Measurements from ENCODE around the gene MEX3A.

MEX3A gene

DNA sequence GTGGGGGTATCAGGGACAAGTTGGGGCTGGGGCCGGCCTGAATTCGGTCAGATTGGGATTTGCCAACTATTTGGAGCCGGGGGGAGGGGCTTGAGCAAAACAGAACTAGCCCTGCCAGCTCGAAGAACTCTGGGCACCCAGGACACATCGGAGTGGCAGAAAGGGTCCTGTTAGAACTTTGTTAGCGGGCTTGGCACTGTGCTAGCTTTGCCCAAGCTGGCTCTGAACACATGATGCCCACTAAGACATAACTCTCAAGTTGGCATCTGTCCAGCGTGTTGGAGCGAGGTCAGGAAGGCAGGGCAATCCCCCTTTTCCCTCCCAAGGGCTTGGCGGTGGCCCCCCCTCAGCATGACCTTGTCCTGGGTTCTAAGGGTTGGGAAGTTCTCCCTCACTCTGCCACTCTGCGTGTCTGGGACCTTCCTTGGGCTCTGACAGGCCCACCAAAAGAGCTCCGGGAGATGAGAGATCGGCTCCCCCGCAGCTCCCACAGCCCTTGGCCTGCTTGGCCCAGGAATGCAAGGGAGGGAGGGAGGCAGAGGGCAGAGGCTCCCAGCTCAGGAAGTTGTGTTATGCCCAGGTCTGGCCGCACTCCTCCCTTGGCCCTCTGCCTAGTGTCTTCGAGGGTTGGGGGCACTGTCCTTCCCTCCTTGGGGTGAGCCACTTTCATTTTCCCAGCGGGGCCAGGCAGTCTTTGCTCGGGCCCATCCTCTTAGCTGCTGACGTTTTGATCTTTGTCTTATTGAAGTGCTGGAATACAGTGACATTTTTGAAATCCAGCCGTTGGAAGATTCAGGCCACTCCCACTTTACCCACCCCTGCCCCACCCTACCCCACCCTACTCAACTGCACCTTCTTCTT lies 33.5 kb upstream of the MEX3A start:
- Histone ChIP-seq H3K9me2 (replicated peaks; ENCODE audit: low read depth, low read length) (no peaks in the 10 kb centered on the region), H3K4me1 (ENCODE audit: insufficient read depth, low read length, poor library complexity, severe bottlenecking) (peaks cover 9% of the 10 kb centered on the region), H3K4me3 (ENCODE audit: low read length, poor library complexity, severe bottlenecking) (no peak overlapping the region), H2AFZ (ENCODE audit: low read length) (no peak overlapping the region), H4K20me1 (ENCODE audit: insufficient read depth, low read length, poor library complexity, severe bottlenecking) (no peaks in the 10 kb centered on the region), H3K36me3 (ENCODE audit: insufficient read depth, low read length) (no peaks in the 10 kb centered on the region), H3K27me3 (ENCODE audit: insufficient read depth, low read length, poor library complexity, severe bottlenecking) (no peaks in the 10 kb centered on the region), H3K79me2 (ENCODE audit: insufficient read depth, low read length) (no peaks in the 10 kb centered on the region), H3K9ac (ENCODE audit: low read depth, low read length, poor library complexity, severe bottlenecking) (no peak overlapping the region), H3F3A (ENCODE audit: low read depth) (no peaks in the 10 kb centered on the region), H3K9me3 (ENCODE audit: insufficient read depth, low read depth, low read length) (no peaks in the 10 kb centered on the region), H3K4me2 (ENCODE audit: low read depth, low read length, poor library complexity, severe bottlenecking) (no peak overlapping the region)
- no peak for TF ChIP-seq EZH2phosphoT487 (IDR thresholded peaks at IDR 0.05; ENCODE audit: borderline replicate concordance)
- TF ChIP-seq, protein P1, sequence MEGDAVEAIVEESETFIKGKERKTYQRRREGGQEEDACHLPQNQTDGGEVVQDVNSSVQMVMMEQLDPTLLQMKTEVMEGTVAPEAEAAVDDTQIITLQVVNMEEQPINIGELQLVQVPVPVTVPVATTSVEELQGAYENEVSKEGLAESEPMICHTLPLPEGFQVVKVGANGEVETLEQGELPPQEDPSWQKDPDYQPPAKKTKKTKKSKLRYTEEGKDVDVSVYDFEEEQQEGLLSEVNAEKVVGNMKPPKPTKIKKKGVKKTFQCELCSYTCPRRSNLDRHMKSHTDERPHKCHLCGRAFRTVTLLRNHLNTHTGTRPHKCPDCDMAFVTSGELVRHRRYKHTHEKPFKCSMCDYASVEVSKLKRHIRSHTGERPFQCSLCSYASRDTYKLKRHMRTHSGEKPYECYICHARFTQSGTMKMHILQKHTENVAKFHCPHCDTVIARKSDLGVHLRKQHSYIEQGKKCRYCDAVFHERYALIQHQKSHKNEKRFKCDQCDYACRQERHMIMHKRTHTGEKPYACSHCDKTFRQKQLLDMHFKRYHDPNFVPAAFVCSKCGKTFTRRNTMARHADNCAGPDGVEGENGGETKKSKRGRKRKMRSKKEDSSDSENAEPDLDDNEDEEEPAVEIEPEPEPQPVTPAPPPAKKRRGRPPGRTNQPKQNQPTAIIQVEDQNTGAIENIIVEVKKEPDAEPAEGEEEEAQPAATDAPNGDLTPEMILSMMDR (conservative IDR thresholded peaks at IDR 0.05; ENCODE audit: low read length) = no peak

DNA sequence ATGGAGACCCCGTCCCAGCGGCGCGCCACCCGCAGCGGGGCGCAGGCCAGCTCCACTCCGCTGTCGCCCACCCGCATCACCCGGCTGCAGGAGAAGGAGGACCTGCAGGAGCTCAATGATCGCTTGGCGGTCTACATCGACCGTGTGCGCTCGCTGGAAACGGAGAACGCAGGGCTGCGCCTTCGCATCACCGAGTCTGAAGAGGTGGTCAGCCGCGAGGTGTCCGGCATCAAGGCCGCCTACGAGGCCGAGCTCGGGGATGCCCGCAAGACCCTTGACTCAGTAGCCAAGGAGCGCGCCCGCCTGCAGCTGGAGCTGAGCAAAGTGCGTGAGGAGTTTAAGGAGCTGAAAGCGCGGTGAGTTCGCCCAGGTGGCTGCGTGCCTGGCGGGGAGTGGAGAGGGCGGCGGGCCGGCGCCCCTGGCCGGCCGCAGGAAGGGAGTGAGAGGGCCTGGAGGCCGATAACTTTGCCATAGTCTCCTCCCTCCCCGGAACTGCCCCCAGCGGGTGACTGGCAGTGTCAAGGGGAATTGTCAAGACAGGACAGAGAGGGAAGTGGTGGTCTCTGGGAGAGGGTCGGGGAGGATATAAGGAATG lies 32.8 kb upstream of the MEX3A start:
- H2AFZ ChIP-seq (ENCODE audit: low read length) = no peak overlapping the region
- H3F3A ChIP-seq (ENCODE audit: low read depth) = no peaks in the 10 kb centered on the region
- no peaks in the 10 kb centered on the region for H3K79me2 ChIP-seq (ENCODE audit: insufficient read depth, low read length)
- peaks cover 9% of the 10 kb centered on the region for H3K4me1 ChIP-seq (ENCODE audit: insufficient read depth, low read length, poor library complexity, severe bottlenecking)
- H3K36me3 ChIP-seq (ENCODE audit: insufficient read depth, low read length) = no peaks in the 10 kb centered on the region
- H3K9me2 ChIP-seq (replicated peaks; ENCODE audit: low read depth, low read length) = no peaks in the 10 kb centered on the region
- H3K9ac ChIP-seq (ENCODE audit: low read depth, low read length, poor library complexity, severe bottlenecking) = no peak overlapping the region
- H4K20me1 ChIP-seq (ENCODE audit: insufficient read depth, low read length, poor library complexity, severe bottlenecking) = no peaks in the 10 kb centered on the region
- TF ChIP-seq, protein P1 (conservative IDR thresholded peaks at IDR 0.05; ENCODE audit: low read length) = no peak
- TF ChIP-seq EZH2phosphoT487 (IDR thresholded peaks at IDR 0.05; ENCODE audit: borderline replicate concordance) = no peak
- no peaks in the 10 kb centered on the region for H3K27me3 ChIP-seq (ENCODE audit: insufficient read depth, low read length, poor library complexity, severe bottlenecking)
- no peaks in the 10 kb centered on the region for H3K9me3 ChIP-seq (ENCODE audit: insufficient read depth, low read depth, low read length)
- H3K4me3 ChIP-seq (ENCODE audit: low read length, poor library complexity, severe bottlenecking) = no peak overlapping the region
- H3K4me2 ChIP-seq (ENCODE audit: low read depth, low read length, poor library complexity, severe bottlenecking) = no peak overlapping the region

DNA sequence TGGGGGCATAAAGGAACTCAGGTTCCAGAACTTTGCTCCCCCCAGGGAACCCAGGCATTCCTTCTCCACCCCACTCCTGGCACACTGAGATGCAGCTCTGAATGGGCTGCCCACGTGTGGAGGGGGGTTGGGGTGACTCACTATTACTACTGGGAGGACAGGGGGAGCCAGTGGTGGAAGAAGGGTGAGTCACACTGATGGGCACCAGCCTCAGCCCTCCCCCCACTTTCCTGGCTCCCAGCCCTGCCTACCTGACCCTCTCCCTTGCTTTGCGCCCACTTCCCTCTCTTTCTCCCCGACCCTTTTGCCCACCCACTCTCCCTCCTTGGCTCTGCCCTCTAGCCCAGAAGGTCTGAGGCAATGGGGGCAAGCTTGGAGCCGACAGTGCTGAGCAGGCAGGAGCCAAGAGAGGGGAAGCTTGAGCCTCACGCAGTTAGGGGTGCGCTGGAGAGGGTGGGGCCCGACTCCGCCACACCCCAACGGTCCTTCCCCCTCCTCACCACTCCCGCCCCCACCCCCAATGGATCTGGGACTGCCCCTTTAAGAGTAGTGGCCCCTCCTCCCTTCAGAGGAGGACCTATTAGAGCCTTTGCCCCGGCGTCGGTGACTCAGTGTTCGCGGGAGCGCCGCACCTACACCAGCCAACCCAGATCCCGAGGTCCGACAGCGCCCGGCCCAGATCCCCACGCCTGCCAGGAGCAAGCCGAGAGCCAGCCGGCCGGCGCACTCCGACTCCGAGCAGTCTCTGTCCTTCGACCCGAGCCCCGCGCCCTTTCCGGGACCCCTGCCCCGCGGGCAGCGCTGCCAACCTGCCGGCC lies 32.0 kb upstream of the MEX3A start, which contains the start of gene LMNA:
LMNA (plus strand) TSS at position 611 of the 818 bp plus-strand sequence. CDS start 208 bp downstream, outside the sequence.
- no peak within 1 kb of the TSS for H2AFZ ChIP-seq (ENCODE audit: low read length)
- no peaks in the 10 kb centered on the region for H3K36me3 ChIP-seq (ENCODE audit: insufficient read depth, low read length)
- H3K4me1 ChIP-seq (ENCODE audit: insufficient read depth, low read length, poor library complexity, severe bottlenecking) = peaks cover 9% of the 10 kb centered on the region
- H3K4me2 ChIP-seq (ENCODE audit: low read depth, low read length, poor library complexity, severe bottlenecking) = no peak within 1 kb of the TSS
- H3K9me2 ChIP-seq (replicated peaks; ENCODE audit: low read depth, low read length) = no peaks in the 10 kb centered on the region
- no peaks in the 10 kb centered on the region for H4K20me1 ChIP-seq (ENCODE audit: insufficient read depth, low read length, poor library complexity, severe bottlenecking)
- no peak within 1 kb of the TSS for H3K4me3 ChIP-seq (ENCODE audit: low read length, poor library complexity, severe bottlenecking)
- no peaks in the 10 kb centered on the region for H3K79me2 ChIP-seq (ENCODE audit: insufficient read depth, low read length)
- H3K27me3 ChIP-seq (ENCODE audit: insufficient read depth, low read length, poor library complexity, severe bottlenecking) = no peaks in the 10 kb centered on the region
- peak within 1 kb of the TSS; percentile 36 for H3K9ac ChIP-seq (ENCODE audit: low read depth, low read length, poor library complexity, severe bottlenecking)
- no peak for TF ChIP-seq EZH2phosphoT487 (IDR thresholded peaks at IDR 0.05; ENCODE audit: borderline replicate concordance)
- TF ChIP-seq, protein P1 (conservative IDR thresholded peaks at IDR 0.05; ENCODE audit: low read length) = no peak
- no peaks in the 10 kb centered on the region for H3F3A ChIP-seq (ENCODE audit: low read depth)
- H3K9me3 ChIP-seq (ENCODE audit: insufficient read depth, low read depth, low read length) = no peaks in the 10 kb centered on the region
